GM21786 (cell line): ENCODE measurements around the gene PCK1.

ENCODE experiments used
- ATAC-seq: cut with Tn5 transposase; IDR thresholded peaks from one replicate; pipeline ENCODE4 v1.9.1; 2021; ENCODE audit not compliant: unreplicated experiment

Gene PCK1

GRCh38 chr20:57576002-57576401 is 15.1 kb downstream of the PCK1 start:
- ATAC-seq, result no peak

GRCh38 chr20:57576617-57577550 is 16.0 kb downstream of the PCK1 start:
- no peak for ATAC-seq

DNA sequence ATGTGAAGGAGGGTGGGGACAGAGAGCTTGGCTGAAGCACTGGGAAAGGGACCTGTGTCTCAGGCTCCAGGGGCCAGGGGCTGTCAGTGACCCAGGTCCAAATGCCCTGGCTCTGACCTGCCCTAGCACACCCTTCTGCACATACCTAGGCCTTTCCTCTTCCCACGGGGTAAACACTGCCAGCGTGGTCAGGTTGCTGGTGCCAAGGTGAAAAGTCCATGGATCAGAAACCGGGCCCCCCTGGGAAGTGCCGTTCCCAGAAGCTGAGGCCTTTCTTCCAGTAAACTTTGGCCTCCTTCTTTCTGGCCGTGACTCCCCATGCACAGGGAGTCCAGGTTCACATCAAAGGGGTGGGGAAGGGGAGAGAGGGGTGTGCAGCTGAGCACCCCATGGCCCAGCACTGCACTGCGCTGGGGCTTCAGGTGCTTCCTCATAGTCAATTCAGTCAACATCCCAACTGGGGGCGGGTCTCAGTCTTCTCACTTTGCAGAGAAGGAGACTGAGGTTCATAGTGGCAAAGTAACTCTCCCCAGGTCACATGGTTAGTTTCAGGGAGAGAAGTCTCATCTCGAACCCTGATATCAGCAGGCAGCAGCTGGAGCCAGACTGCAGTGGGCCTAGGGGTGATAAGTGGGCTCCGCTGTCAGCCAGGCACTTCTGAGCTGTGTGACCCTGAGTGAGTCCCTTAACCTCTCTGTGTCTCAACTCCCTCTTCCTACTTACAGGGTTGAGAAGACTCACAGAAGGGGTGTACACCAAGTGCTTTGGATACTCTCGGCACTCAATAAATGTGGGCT is 17.0 kb downstream of the PCK1 start:
- ATAC-seq, result no peak

DNA sequence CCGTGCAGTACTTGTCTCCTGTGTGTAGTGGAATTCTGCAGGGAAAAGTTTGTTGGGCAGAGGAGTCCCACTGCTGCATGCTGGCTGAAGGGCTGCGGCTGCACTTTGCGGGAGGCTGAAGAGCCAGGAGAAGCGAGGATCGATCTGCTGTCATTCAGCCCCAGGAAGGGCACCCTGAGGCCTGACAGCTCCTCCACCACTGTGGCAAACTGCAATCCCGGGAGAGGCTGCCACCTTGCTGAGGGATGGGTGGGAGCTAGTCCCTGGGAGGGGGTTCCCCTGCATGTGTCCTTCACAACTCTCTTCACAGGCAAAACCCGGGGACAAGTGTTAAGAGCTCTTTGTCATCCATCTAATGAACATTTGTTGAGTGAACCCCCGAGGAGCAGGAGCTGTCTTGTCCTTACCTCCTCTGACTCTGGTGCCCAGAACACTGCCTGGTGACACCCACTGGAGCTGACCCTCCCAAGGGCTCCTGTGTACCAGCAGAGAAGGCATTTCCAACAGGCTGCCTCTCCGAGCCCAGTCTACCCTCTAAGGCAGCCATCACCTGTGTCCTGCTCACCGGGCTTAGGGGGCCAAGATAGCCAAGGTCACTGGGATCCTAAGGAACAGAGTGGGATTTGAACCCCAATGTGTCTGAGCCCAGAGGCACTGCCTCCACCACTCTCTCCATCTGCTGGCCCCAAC is 17.7 kb downstream of the PCK1 start:
- no peak for ATAC-seq

- ATAC-seq, result no peak
These were observed 18.5 kb downstream of the PCK1 start for GRCh38 chr20:57579331-57579897.

DNA sequence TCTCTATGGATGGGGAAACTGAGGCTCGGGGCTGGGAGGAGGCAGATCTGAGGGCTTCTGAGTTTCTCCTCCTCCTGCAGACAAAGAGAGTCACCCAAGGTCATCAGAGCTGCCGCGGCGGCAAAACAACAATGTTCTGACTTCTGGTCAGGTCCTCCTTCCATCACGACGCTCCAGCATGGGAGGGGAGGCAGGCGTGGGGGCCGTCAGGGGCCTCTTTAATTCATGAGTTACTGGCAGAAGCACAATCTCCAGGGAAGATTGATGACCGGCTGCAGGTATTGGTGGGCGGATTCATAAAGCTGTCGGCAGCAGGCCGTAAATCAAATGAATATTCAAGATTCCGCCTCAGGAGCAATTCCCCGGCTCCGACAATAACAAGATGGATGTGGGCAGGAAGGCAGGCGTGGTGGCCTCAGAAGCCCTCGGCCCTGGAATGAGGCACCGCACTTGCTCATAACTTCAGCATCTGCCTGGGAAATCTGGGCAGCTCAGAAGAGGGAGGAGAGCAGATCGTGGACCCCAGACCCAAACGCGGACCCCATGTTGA is 19.1 kb downstream of the PCK1 start:
- ATAC-seq, result no peak

- no peak for ATAC-seq
These were observed 19.7 kb downstream of the PCK1 start for GRCh38 chr20:57580478-57581201.

DNA sequence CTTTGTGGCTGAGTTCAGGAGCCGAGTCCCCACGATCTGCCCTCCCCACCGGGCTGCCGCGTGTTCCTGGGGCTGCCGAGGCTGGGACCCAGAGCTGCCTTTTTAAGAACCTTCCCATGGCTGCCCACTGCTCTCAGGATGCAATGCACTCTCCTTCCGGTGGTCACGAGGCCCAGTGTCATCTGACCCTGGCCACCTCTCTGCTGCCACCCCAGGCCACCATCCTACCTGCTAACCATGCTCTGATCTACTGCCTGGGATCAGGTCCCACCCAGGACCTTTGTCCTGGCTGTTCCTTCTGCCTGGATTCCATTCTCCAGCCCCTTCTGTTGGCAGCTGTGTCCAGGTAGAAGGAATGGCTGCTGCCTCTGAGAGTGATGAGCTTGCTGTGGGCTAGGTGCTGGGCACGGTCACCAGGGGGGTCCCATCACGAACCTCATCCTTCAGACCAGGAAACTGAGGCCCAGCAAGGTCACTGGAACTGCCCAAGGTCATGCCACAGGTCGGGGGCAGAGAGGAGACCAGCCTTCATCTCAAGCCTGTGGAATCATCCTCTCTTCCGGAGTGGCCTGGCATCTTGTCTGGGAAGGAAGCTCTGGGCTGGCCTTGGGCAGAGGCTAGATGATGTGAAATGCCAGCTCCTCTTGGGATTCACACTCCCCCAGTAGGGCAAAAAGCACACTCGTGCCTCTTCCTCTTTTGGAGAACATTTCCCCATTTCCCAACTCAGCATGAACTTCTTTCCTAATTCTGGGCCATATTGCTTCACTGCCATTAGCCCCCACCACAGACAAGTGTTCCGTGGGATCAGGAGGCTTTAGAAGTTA is 20.5 kb downstream of the PCK1 start:
- no peak for ATAC-seq

DNA sequence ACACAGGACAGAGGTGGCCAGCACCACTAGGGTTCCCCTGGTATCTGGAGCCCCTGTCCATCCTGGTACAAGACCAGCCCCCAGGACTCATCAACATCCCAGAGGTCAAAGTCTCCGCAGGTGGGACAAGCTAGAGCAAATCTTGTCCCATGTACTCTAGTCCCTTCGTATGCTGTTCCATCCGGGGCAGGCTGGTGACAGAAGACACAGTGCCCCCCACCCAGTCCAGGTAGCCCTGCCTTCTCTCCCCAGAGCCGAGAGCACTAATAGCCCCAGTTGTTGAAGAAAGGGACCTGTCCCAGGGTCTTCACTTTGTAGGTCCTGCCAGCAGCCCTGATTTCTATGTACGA is 21.1 kb downstream of the PCK1 start:
- ATAC-seq, result no peak

DNA sequence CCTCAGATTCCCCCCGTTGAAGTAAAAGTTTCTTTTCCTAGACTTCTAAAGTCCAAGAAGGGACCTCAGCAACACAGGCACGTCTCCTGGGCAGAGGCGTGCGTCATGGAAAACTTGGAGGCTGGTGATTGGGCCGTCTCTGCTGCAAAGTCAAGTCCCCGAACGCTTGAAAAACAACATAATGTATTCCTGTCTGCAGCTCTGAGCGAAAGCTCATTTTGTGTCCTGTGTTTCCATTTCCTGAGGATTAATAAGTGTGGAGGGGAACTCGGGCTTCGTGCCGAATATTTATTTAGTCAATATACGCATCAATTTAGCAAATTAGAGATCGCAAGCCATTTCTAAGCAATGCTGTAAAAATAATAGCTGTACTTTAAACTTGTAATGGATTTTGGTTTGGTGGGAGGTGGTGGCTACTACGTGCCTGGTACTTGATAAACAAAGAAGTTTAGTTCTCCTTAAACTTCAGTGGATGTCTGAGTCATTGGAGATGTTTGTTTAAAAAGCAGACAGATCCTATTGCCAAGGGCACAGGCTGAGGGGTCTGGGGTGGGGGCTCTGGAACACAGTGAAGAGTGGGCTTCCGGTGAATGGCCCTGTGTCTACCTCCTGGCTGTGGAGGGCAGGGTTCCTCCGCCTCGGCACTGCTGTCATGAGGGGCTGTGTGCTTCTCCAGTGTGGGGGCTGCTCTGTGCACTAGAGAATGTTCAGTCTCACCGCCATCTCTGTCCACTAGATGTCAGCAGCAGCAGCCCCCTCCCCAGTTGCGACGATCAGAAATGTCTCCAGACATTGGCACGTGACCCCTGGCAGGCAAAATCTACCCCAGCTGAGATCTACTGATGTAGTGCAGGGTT is 21.8 kb downstream of the PCK1 start:
- ATAC-seq, result no peak

GRCh38 chr20:57583289-57584257 is 22.7 kb downstream of the PCK1 start:
- ATAC-seq, result no peak

- no peak for ATAC-seq
These were observed 24.0 kb downstream of the PCK1 start for GRCh38 chr20:57584768-57585461.

GRCh38 chr20:57585466-57586213 is 24.7 kb downstream of the PCK1 start:
- no peak for ATAC-seq

DNA sequence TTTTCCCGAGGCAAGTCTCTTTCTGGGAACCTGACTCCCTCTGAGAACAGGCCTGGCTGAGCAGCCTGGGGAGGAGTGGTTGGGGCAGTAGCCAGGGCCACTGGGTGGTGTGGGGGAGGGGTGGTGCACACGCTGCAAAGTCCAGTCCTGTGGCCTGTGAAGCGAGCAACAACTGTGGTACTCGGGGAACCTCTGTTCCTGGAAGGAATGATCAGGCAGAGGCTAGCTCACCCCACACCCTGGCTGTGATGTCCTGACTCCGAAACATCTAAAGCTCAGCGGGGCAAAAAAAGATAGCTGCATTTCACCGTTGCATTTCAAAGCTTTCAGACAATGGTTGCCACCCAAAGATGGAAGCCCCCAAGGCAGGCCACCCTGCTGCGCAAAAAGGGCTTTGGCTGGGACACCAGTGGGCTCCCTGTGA is 25.5 kb downstream of the PCK1 start:
- ATAC-seq, result no peak

- no peak for ATAC-seq
These were observed 26.0 kb downstream of the PCK1 start for GRCh38 chr20:57586943-57587277.
